GM23338 (cell line): ENCODE data around the gene LTBP2. TPM values are rescaled to one million over a fixed set of nuclear protein-coding genes. Genes with fewer than 3 reads are reported as not detected.

Experiments used
- ATAC-seq: fragments of 200-7000 bp; cut with Tn5 transposase; 3 replicates; pipeline ENCODE4 v1.9.1; 2020
- DNase-seq: peaks from one replicate; pipeline ENCODE4 v3.0.0-alpha.2; 2015; ENCODE audit warnings: low spot score
- H2AFZ ChIP-seq: fragments of 200-600 bp; sonication (generic); 2 replicates; pipeline ENCODE4 v1.8.0; 2016; ENCODE audit warnings: antibody characterized with exemption, mild to moderate bottlenecking, moderate library complexity
- H3F3A ChIP-seq: fragments of 200-600 bp; sonication (generic); replicated peaks from 2 replicates; pipeline ENCODE4 v1.8.0; 2017; ENCODE audit warnings: antibody characterized with exemption, mixed run types, low read depth
- H3K27ac ChIP-seq: fragments of 200-600 bp; sonication (generic); 2 replicates; pipeline ENCODE4 v1.6.1; 2016; ENCODE audit warnings: low read depth
- H3K27me3 ChIP-seq: fragments of 200-600 bp; sonication (generic); 2 replicates; pipeline ENCODE4 v1.8.0; 2016; ENCODE audit warnings: mild to moderate bottlenecking, mixed run types, moderate library complexity; ENCODE audit not compliant: insufficient read depth
- H3K36me3 ChIP-seq: fragments of 200-600 bp; sonication (generic); 2 replicates; pipeline ENCODE4 v1.8.0; 2016; ENCODE audit warnings: mild to moderate bottlenecking; ENCODE audit not compliant: insufficient read depth
- H3K4me1 ChIP-seq: fragments of 200-600 bp; sonication (generic); 2 replicates; pipeline ENCODE4 v1.8.0; 2016; ENCODE audit warnings: mild to moderate bottlenecking, moderate library complexity; ENCODE audit not compliant: insufficient read depth
- H3K4me2 ChIP-seq: fragments of 200-600 bp; sonication (generic); 2 replicates; pipeline ENCODE4 v1.7.1; 2017; ENCODE audit warnings: mixed run types
- H3K4me3 ChIP-seq: fragments of 200-600 bp; sonication (generic); 2 replicates; pipeline ENCODE4 v1.6.1; 2016; ENCODE audit warnings: mixed run types
- H3K79me2 ChIP-seq: fragments of 200-600 bp; sonication (generic); replicated peaks from 2 replicates; pipeline ENCODE4 v1.8.0; 2017; ENCODE audit warnings: mild to moderate bottlenecking; ENCODE audit not compliant: insufficient read depth
- H3K9me2 ChIP-seq: fragments of 200-600 bp; sonication (generic); 2 replicates; pipeline ENCODE4 v1.8.0; 2017; ENCODE audit not compliant: insufficient read depth
- H4K20me1 ChIP-seq: fragments of 200-600 bp; sonication (generic); replicated peaks from 2 replicates; pipeline ENCODE4 v1.8.0; 2017; ENCODE audit warnings: mild to moderate bottlenecking; ENCODE audit not compliant: insufficient read depth
- H3K27ac Mint-ChIP-seq: 2 replicates; pipeline ENCODE4 v1.8.0; 2020; ENCODE audit warnings: inconsistent platforms, mild to moderate bottlenecking, moderate library complexity, mixed read lengths
- H3K27me3 Mint-ChIP-seq: 3 replicates; pipeline ENCODE4 v1.8.0; 2022; ENCODE audit warnings: low read depth, mild to moderate bottlenecking, moderate library complexity, mixed read lengths, inconsistent platforms; ENCODE audit not compliant: insufficient read depth, poor library complexity
- H3K36me3 Mint-ChIP-seq: 3 replicates; pipeline ENCODE4 v1.8.0; 2021; ENCODE audit warnings: low read depth, mild to moderate bottlenecking, inconsistent platforms, moderate library complexity, mixed read lengths
- H3K4me1 Mint-ChIP-seq: 3 replicates; pipeline ENCODE4 v1.8.0; 2020; ENCODE audit warnings: mild to moderate bottlenecking, inconsistent platforms, mixed read lengths
- H3K4me3 Mint-ChIP-seq: 3 replicates; pipeline ENCODE4 v1.8.0; 2021; ENCODE audit warnings: moderate library complexity, mild to moderate bottlenecking, inconsistent platforms, mixed read lengths
- H3K9me3 Mint-ChIP-seq: 3 replicates; pipeline ENCODE4 v1.8.0; 2020; ENCODE audit warnings: moderate library complexity, mild to moderate bottlenecking, inconsistent platforms, mixed read lengths
- EZH2 ChIP-seq: fragments of 200-600 bp; sonication (generic); IDR thresholded peaks from one replicate; pipeline ENCODE4 v1.8.0; 2017; ENCODE audit warnings: antibody characterized with exemption, mild to moderate bottlenecking, low read depth; ENCODE audit not compliant: unreplicated experiment
- EZH2phosphoT487 ChIP-seq: fragments of 200-600 bp; sonication (generic); IDR thresholded peaks from one replicate; pipeline ENCODE4 v1.8.1; 2018; ENCODE audit warnings: antibody characterized with exemption; ENCODE audit not compliant: unreplicated experiment
- JUNB ChIP-seq: IDR thresholded peaks from one replicate; pipeline ENCODE4 v1.6.1; 2016; ENCODE audit warnings: antibody characterized with exemption; ENCODE audit not compliant: unreplicated experiment
- POLR2AphosphoS5 ChIP-seq: IDR thresholded peaks from 2 replicates; pipeline ENCODE4 v1.6.1; 2016; ENCODE audit warnings: antibody characterized with exemption, low read depth
- STAT1 ChIP-seq: IDR thresholded peaks from one replicate; pipeline ENCODE4 v1.6.1; 2016; ENCODE audit warnings: antibody characterized with exemption; ENCODE audit not compliant: unreplicated experiment
- ZNF114 ChIP-seq: fragments of 250-450 bp; sonication (Bioruptor Pico); IDR thresholded peaks from 2 replicates; pipeline ENCODE4 v1.5.0; 2020; ENCODE audit warnings: mild to moderate bottlenecking, moderate library complexity
- ZNF331 ChIP-seq: fragments of 250-450 bp; sonication (Bioruptor Pico); IDR thresholded peaks from 2 replicates; pipeline ENCODE4 v1.5.0; 2020; ENCODE audit warnings: low read depth, mild to moderate bottlenecking, moderate library complexity
- ZNF462 ChIP-seq: fragments of 250-450 bp; sonication (Bioruptor Pico); IDR thresholded peaks from 2 replicates; pipeline ENCODE4 v1.5.0; 2020; ENCODE audit warnings: mild to moderate bottlenecking, moderate library complexity
- polyA plus RNA-seq: library from polyadenylated mRNA; unstranded; fragments of >200 nt; fragmentation: Nextera tagmentation; extraction: Ambion mirVana; gene quantifications from 2 replicates; pipeline ENCODE4 v1.2.1, GENCODE V29; 2016
- total RNA-seq: library from RNA; depleted of rRNA; stranded (reverse); fragments of >200 nt; shearing (Covaris generic); gene quantifications from 2 replicates; pipeline ENCODE4 v1.2.3, GENCODE V29; 2014
- TF ChIP-seq, protein P1 (sequence below): IDR thresholded peaks from one replicate; pipeline ENCODE4 v1.6.1; 2018; ENCODE audit warnings: antibody characterized with exemption; ENCODE audit not compliant: unreplicated experiment

LTBP2 gene
- total and polyA plus RNA-seq, 2 experiments from 2014 or later = 0.27 to 0.49 TPM

- TF ChIP-seq, protein P1, sequence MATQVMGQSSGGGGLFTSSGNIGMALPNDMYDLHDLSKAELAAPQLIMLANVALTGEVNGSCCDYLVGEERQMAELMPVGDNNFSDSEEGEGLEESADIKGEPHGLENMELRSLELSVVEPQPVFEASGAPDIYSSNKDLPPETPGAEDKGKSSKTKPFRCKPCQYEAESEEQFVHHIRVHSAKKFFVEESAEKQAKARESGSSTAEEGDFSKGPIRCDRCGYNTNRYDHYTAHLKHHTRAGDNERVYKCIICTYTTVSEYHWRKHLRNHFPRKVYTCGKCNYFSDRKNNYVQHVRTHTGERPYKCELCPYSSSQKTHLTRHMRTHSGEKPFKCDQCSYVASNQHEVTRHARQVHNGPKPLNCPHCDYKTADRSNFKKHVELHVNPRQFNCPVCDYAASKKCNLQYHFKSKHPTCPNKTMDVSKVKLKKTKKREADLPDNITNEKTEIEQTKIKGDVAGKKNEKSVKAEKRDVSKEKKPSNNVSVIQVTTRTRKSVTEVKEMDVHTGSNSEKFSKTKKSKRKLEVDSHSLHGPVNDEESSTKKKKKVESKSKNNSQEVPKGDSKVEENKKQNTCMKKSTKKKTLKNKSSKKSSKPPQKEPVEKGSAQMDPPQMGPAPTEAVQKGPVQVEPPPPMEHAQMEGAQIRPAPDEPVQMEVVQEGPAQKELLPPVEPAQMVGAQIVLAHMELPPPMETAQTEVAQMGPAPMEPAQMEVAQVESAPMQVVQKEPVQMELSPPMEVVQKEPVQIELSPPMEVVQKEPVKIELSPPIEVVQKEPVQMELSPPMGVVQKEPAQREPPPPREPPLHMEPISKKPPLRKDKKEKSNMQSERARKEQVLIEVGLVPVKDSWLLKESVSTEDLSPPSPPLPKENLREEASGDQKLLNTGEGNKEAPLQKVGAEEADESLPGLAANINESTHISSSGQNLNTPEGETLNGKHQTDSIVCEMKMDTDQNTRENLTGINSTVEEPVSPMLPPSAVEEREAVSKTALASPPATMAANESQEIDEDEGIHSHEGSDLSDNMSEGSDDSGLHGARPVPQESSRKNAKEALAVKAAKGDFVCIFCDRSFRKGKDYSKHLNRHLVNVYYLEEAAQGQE = no peak
- TF ChIP-seq ZNF331 (CRISPR knock-in tag) (no peak), EZH2 (no peak), JUNB (no peak), EZH2phosphoT487 (no peak), STAT1 (no peak), POLR2AphosphoS5 (no peak)
These were observed 48.1 kb upstream of the LTBP2 start (continued) for GRCh38 chr14:74660167-74660566.

- DNase-seq = no peak
- Histone ChIP-seq H3K4me3 (no peak overlapping the region), H3F3A (no peaks in the 10 kb centered on the region), H4K20me1 (no peaks in the 10 kb centered on the region; the same call in 1 of the 2 replicates), H3K27me3 (no peaks in the 10 kb centered on the region), H3K36me3 (peaks cover 8% of the 10 kb centered on the region; the same call in 1 of the 2 replicates), H2AFZ (no peak overlapping the region), H3K4me1 (no peaks in the 10 kb centered on the region), H3K9me2 (no peaks in the 10 kb centered on the region), H3K27ac (no peak overlapping the region), H3K4me2 (no peak overlapping the region), H3K79me2 (no peaks in the 10 kb centered on the region)
- H3K4me1 Mint-ChIP-seq = no peaks in the 10 kb centered on the region; the same call in 2 of the 3 replicates
- peak overlapping the region; percentile 50; the same call in 1 of the 2 replicates for H3K27ac Mint-ChIP-seq
- H3K27me3 Mint-ChIP-seq = peaks cover 4% of the 10 kb centered on the region
- no peak for TF ChIP-seq ZNF462 (CRISPR knock-in tag)
- TF ChIP-seq ZNF114 = no peak
- no peak for TF ChIP-seq STAT1
- H3K36me3 Mint-ChIP-seq = peaks cover 21% of the 10 kb centered on the region
- H3K4me3 Mint-ChIP-seq = no peak overlapping the region
- no peak for ATAC-seq
- H3K9me3 Mint-ChIP-seq = no peaks in the 10 kb centered on the region
These were observed 46.6 kb upstream of the LTBP2 start for GRCh38 chr14:74658535-74659131.
